Endothelial cell of umbilical vein (primary cell): ENCODE measurements around the gene SMAD3. TPM values are rescaled to one million over a fixed set of nuclear protein-coding genes. Genes with fewer than 3 reads are reported as not detected.

Source experiments
- BruUV-seq: library from RNA; stranded (reverse); fragments of 400-500 nt; replicated peaks from 2 replicates; lab custom pipeline; 2021; lab: Mats Ljungman, UMichigan
- CTCF ChIA-PET: fragments of 300-600, 350-600 bp; sonication (Branson Sonifier 250); formaldehyde crosslinking; loops from one replicate; lab custom pipeline; 2021; ENCODE audit warnings: antibody characterized with exemption, inconsistent platforms; lab: Charles Lee
- POLR2A ChIA-PET: fragments of 300-600, 350-600 bp; sonication (Branson Sonifier 250); formaldehyde crosslinking; loops from one replicate; lab custom pipeline; 2021; ENCODE audit warnings: antibody characterized with exemption, inconsistent platforms; lab: Charles Lee
- DNase-seq: peaks from one replicate; pipeline ENCODE4 v3.0.0-alpha.2; 2011; ENCODE audit warnings: low read depth, low spot score
- FAIRE-seq: peaks from 2 replicates; lab custom pipeline; 2011; peaks lifted over from hg19 to GRCh38; lab: Jason Lieb, UNC
- H2AFZ ChIP-seq: 2 replicates; pipeline ENCODE4 v1.6.0; 2012; ENCODE audit warnings: low read depth, low read length, control low read depth, inconsistent platforms
- H3K27ac ChIP-seq: 2 replicates; pipeline ENCODE4 v1.5.1; 2011; ENCODE audit warnings: low read depth, mild to moderate bottlenecking, control low read depth, low read length, moderate library complexity; ENCODE audit not compliant: insufficient read depth
- H3K27me3 ChIP-seq, 2 experiments: 2 replicates each; pipeline versions ENCODE4 v1.6.0 to v1.6.1; 2011; ENCODE audit warnings: low read length in 2 of 2, mixed read lengths in 1 of 2; ENCODE audit not compliant: control insufficient read depth in 2 of 2, insufficient read depth in 2 of 2
- H3K36me3 ChIP-seq, 2 experiments: 2 replicates in 1 of 2; 3 replicates in 1 of 2; pipeline ENCODE4 v1.5.1; 2011; ENCODE audit warnings: low read length in 2 of 2, mild to moderate bottlenecking in 1 of 2, moderate library complexity in 1 of 2; ENCODE audit not compliant: control insufficient read depth in 2 of 2, insufficient read depth in 2 of 2; ENCODE audit errors: extremely low read depth in 1 of 2
- H3K4me1 ChIP-seq: 3 replicates; pipeline ENCODE4 v1.5.1; 2011; ENCODE audit warnings: mild to moderate bottlenecking, low read length; ENCODE audit not compliant: control insufficient read depth, insufficient read depth; ENCODE audit errors: extremely low read depth
- H3K4me2 ChIP-seq: 2 replicates; pipeline ENCODE4 v1.6.1; 2011; ENCODE audit warnings: low read length, control low read depth, mixed read lengths; ENCODE audit not compliant: insufficient read depth
- H3K4me3 ChIP-seq, 3 experiments: fragments of 200-600 bp in 1 of 3; sonication (generic), shearing (Covaris generic) in 1 of 3; replicated peaks in 1 of 3; 2 replicates each; pipeline ENCODE4 v1.5.1; 2011 to 2016; ENCODE audit warnings: control low read depth in 3 of 3, low read length in 3 of 3, mild to moderate bottlenecking in 2 of 3, inconsistent platforms in 1 of 3, low read depth in 1 of 3, moderate library complexity in 1 of 3; ENCODE audit not compliant: insufficient read depth in 1 of 3
- H3K79me2 ChIP-seq: 2 replicates; pipeline ENCODE4 v1.6.0; 2012; ENCODE audit warnings: low read length, inconsistent platforms; ENCODE audit not compliant: control insufficient read depth, insufficient read depth
- H3K9ac ChIP-seq: replicated peaks from 2 replicates; pipeline ENCODE3; 2011; ENCODE audit warnings: low read length, control low read depth; ENCODE audit not compliant: insufficient read depth; ENCODE audit errors: extremely low read depth
- H3K9me1 ChIP-seq: replicated peaks from 3 replicates; pipeline ENCODE4 v1.6.0; 2011; ENCODE audit warnings: mild to moderate bottlenecking, low read length; ENCODE audit not compliant: control insufficient read depth, insufficient read depth; ENCODE audit errors: extremely low read depth
- H3K9me3 ChIP-seq: replicated peaks from 2 replicates; pipeline ENCODE4 v1.5.1; 2012; ENCODE audit warnings: low read length, inconsistent platforms; ENCODE audit not compliant: control insufficient read depth, insufficient read depth
- H4K20me1 ChIP-seq: replicated peaks from 2 replicates; pipeline ENCODE3; 2011; ENCODE audit warnings: mild to moderate bottlenecking, low read length; ENCODE audit not compliant: control insufficient read depth, insufficient read depth; ENCODE audit errors: extremely low read depth
- CTCF ChIP-seq, 2 donors: IDR thresholded peaks; 1 replicate in 1 of 2; 2 replicates in 1 of 2; pipeline ENCODE4 v1.5.1; 2011; ENCODE audit warnings: low read length in 2 of 2, mild to moderate bottlenecking in 2 of 2, moderate library complexity in 2 of 2, control low read depth in 1 of 2, inconsistent platforms in 1 of 2, low read depth in 1 of 2; ENCODE audit not compliant: insufficient read depth in 1 of 2; ENCODE audit errors: extremely low read depth in 1 of 2
- EZH2 ChIP-seq: IDR thresholded peaks from 2 replicates; pipeline ENCODE4 v1.6.1; 2012; ENCODE audit warnings: borderline replicate concordance, low read depth, mild to moderate bottlenecking, moderate library complexity, low read length, inconsistent platforms; ENCODE audit not compliant: severe bottlenecking
- FOS ChIP-seq: IDR thresholded peaks from 2 replicates; pipeline ENCODE4 v1.6.1; 2011; ENCODE audit warnings: mild to moderate bottlenecking, low read length, moderate library complexity, borderline replicate concordance; ENCODE audit not compliant: insufficient read depth
- GATA2 ChIP-seq: IDR thresholded peaks from 2 replicates; pipeline ENCODE4 v1.7.0; 2011; ENCODE audit warnings: low read depth, mild to moderate bottlenecking, moderate library complexity, mixed read lengths, low read length; ENCODE audit not compliant: insufficient read length, insufficient read depth
- JUN ChIP-seq: IDR thresholded peaks from 2 replicates; pipeline ENCODE4 v1.6.1; 2011; ENCODE audit warnings: borderline replicate concordance, low read depth; ENCODE audit not compliant: insufficient read length, insufficient read depth
- MAX ChIP-seq: IDR thresholded peaks from 2 replicates; pipeline ENCODE4 v1.6.1; 2011; ENCODE audit not compliant: insufficient read depth, insufficient read length
- MYC ChIP-seq: IDR thresholded peaks from one replicate; pipeline ENCODE4 v1.6.1; 2011; ENCODE audit warnings: mild to moderate bottlenecking, low read depth, low read length
- POLR2A ChIP-seq: IDR thresholded peaks from 2 replicates; pipeline ENCODE4 v1.6.1; 2012; ENCODE audit warnings: low read depth, mild to moderate bottlenecking, control low read depth, low read length
- POLR2AphosphoS5 ChIP-seq: IDR thresholded peaks from 2 replicates; pipeline ENCODE4 v1.6.1; 2012; ENCODE audit warnings: low read depth, mild to moderate bottlenecking, control low read depth, low read length, moderate library complexity; ENCODE audit not compliant: insufficient read depth
- dilution Hi-C: fragments of 300-500 bp; cut with MboI; formaldehyde crosslinking; loops from one replicate; pipeline ENCODE4 v1.15.0; 2019; ENCODE audit warnings: low sequenced_read_pairs; ENCODE audit not compliant: extremely low pct_ligation_motif_present
- intact Hi-C: fragments of 100-400 bp; cut with micrococcal nuclease; formaldehyde crosslinking; loops from one replicate; pipeline ENCODE4 v1.10.0; 2022
- polyA plus RNA-seq, 4 experiments: library from polyadenylated mRNA; depleted of rRNA in 3 of 4; stranded (reverse) in 3 of 4; unstranded in 1 of 4; fragments of >200 nt; gene quantifications; 2 replicates each; pipeline versions ENCODE4 v1.2.1 to v1.2.3, GENCODE V29; 2011 to 2012; ENCODE audit warnings: missing spikeins in 1 of 4
- total RNA-seq: library from RNA; stranded (reverse); gene quantifications from 2 replicates; pipeline ENCODE4 v1.2.3, GENCODE V29; 2021

Gene SMAD3
- total and polyA plus RNA-seq, 2 donors (not counting 3 experiments of a cell fraction or from before 2014, with no cell fraction given), result 56.4 to 88.2 TPM

- CTCF ChIA-PET, result interaction anchor here (1.3 kb wide), 1 partner anchor 8 kb away, joined by 4 read pairs; no protein-coding TSS in a partner anchor
- FAIRE-seq (no peak), DNase-seq (no peak)
- H3K4me3 ChIP-seq, result no peak overlapping the region
- POLR2A ChIA-PET, result no interaction called here
- H3K36me3 ChIP-seq, result peaks cover 0 to 4% of the 10 kb centered on the region in 2 experiments
- no TSS peak for BruUV-seq
- no peaks in the 10 kb centered on the region for H4K20me1 ChIP-seq
- TF ChIP-seq JUN (no peak), POLR2A (no peak), MAX (no peak), MYC (no peak), EZH2 (no peak), CTCF (IDR thresholded peaks at IDR 0.05; ENCODE audit: extremely low read depth in 1 of 2, insufficient read depth in 1 of 2, low read depth in 1 of 2, low read length in 2 of 2) (no peak), GATA2 (no peak), POLR2AphosphoS5 (no peak), FOS (no peak)
- no peaks in the 10 kb centered on the region for H3K9me1 ChIP-seq
- peaks cover 71% of the 10 kb centered on the region for H3K4me1 ChIP-seq
- dilution Hi-C loops (no loop called here), intact Hi-C loops (no loop called here)
- H3K27ac ChIP-seq, result no peak overlapping the region
- no peak overlapping the region for H3K9ac ChIP-seq
- H3K4me2 ChIP-seq, result no peak overlapping the region
- H3K9me3 ChIP-seq, result no peaks in the 10 kb centered on the region
- no peak overlapping the region for H2AFZ ChIP-seq
- no peaks in the 10 kb centered on the region for H3K27me3 ChIP-seq
- peaks cover 95% of the 10 kb centered on the region for H3K79me2 ChIP-seq
Observed at GRCh38 chr15:67072958-67073357, 7.6 kb downstream of the SMAD3 start.
